Natural killer cell (primary cell): ENCODE results near the gene KCNT1. TPM values are rescaled to one million over a fixed set of nuclear protein-coding genes. Genes with fewer than 3 reads are reported as not detected.

ENCODE experiments used
- ATAC-seq, 3 donors: fragments of 150-1000 bp in 2 of 3; fragments of 200-7000 bp in 1 of 3; cut with Tn5 transposase; 1 replicate in 1 of 3; 2 replicates in 2 of 3; pipeline ENCODE4 v1.10.0; 2021; ENCODE audit warnings: mild to moderate bottlenecking in 2 of 3, moderate library complexity in 2 of 3
- DNase-seq, 2 donors: peaks; one replicate each; pipeline versions ENCODE4 v3.0.0 to v3.0.0-alpha.2; 2013 to 2021; ENCODE audit warnings: mixed read lengths in 1 of 2
- H3K27ac ChIP-seq: one replicate; pipeline ENCODE4 v1.5.1; 2013; ENCODE audit warnings: mild to moderate bottlenecking, low read length
- H3K27me3 ChIP-seq: one replicate; pipeline ENCODE4 v1.6.1; 2013; ENCODE audit warnings: low read length; ENCODE audit not compliant: control insufficient read depth, insufficient read depth
- H3K36me3 ChIP-seq: one replicate; pipeline ENCODE4 v1.6.1; 2013; ENCODE audit warnings: low read length; ENCODE audit not compliant: control insufficient read depth, insufficient read depth
- H3K4me1 ChIP-seq: one replicate; pipeline ENCODE4 v1.6.1; 2013; ENCODE audit warnings: low read length; ENCODE audit not compliant: control insufficient read depth, insufficient read depth
- H3K4me3 ChIP-seq: one replicate; pipeline ENCODE4 v1.5.1; 2013; ENCODE audit warnings: low read length
- H3K9me3 ChIP-seq: one replicate; pipeline ENCODE4 v1.6.1; 2013; ENCODE audit warnings: low read length; ENCODE audit not compliant: control insufficient read depth, insufficient read depth
- H3K27ac Mint-ChIP-seq, 2 donors: one replicate each; pipeline ENCODE4 v1.8.0; 2022; ENCODE audit warnings: mild to moderate bottlenecking in 2 of 2, mixed read lengths in 2 of 2, moderate library complexity in 1 of 2
- H3K27me3 Mint-ChIP-seq, 2 donors: one replicate each; pipeline ENCODE4 v1.8.0; 2022; ENCODE audit warnings: low read depth in 2 of 2, mixed read lengths in 2 of 2
- H3K36me3 Mint-ChIP-seq: one replicate; pipeline ENCODE4 v1.8.0; 2022; ENCODE audit warnings: mixed read lengths
- H3K4me1 Mint-ChIP-seq, 2 donors: one replicate each; pipeline ENCODE4 v1.8.0; 2022; ENCODE audit warnings: mixed read lengths in 2 of 2
- H3K4me3 Mint-ChIP-seq: one replicate; pipeline ENCODE4 v1.8.0; 2022; ENCODE audit warnings: mild to moderate bottlenecking, moderate library complexity, mixed read lengths
- H3K9me3 Mint-ChIP-seq, 2 donors: one replicate each; pipeline ENCODE4 v1.8.0; 2022; ENCODE audit warnings: mixed read lengths in 2 of 2
- CTCF ChIP-seq: fragments of 200-600 bp; IDR thresholded peaks from one replicate; pipeline ENCODE4 v1.8.0; 2022; ENCODE audit warnings: antibody characterized with exemption
- WGBS: methylation state at CpG from one replicate; pipeline ENCODE4 v1.1.7; 2013; ENCODE audit warnings: missing lambda C conversion rate; ENCODE audit not compliant: insufficient coverage; 5-methylcytosine and 5-hydroxymethylcytosine counted together
- intact Hi-C: fragments of 100-400 bp; cut with micrococcal nuclease; formaldehyde crosslinking; loops from one replicate; pipeline ENCODE4 v1.14.2; 2022
- total RNA-seq, 4 donors: library from RNA; stranded (reverse); fragments of 120-200 nt in 1 of 4; gene quantifications; one replicate each; pipeline versions ENCODE4 v1.2.3 to v1.2.4, GENCODE V29; 2013 to 2022

KCNT1 gene
- total RNA-seq, 3 donors from 2014 or later (not counting 1 experiment from before 2014, with no cell fraction given): 0.52 to 1.2 (median 0.88) TPM

- intact Hi-C loops: no loop called here
- WGBS: 96% methylated on average over 18 of the region's 18 CpGs
- no peaks in the 10 kb centered on the region for H3K9me3 Mint-ChIP-seq
- H3K4me1 Mint-ChIP-seq: peaks cover 9 to 10% of the 10 kb centered on the region in 2 donors
- Histone ChIP-seq H3K4me3 (no peak overlapping the region), H3K27me3 (no peaks in the 10 kb centered on the region), H3K9me3 (no peaks in the 10 kb centered on the region), H3K4me1 (no peaks in the 10 kb centered on the region), H3K36me3 (peaks cover 62% of the 10 kb centered on the region), H3K27ac (no peak overlapping the region)
- peaks cover 23% of the 10 kb centered on the region for H3K36me3 Mint-ChIP-seq
- ATAC-seq (no peak), DNase-seq (no peak)
- no peak overlapping the region for H3K4me3 Mint-ChIP-seq
- no peak overlapping the region for H3K27ac Mint-ChIP-seq
- H3K27me3 Mint-ChIP-seq: no peaks in the 10 kb centered on the region
- no peak for TF ChIP-seq CTCF
These were observed 120.4 kb downstream of the KCNT1 start for GRCh38 chr9:135822374-135822755.

GRCh38 chr9:135823036-135823435 is 121.1 kb downstream of the KCNT1 start:
- H3K27ac ChIP-seq: no peak overlapping the region
- TF ChIP-seq CTCF: no peak
- H3K4me3 Mint-ChIP-seq: no peak overlapping the region
- peaks cover 9 to 10% of the 10 kb centered on the region in 2 donors for H3K4me1 Mint-ChIP-seq
- H3K9me3 Mint-ChIP-seq: no peaks in the 10 kb centered on the region
- peaks cover 1% of the 10 kb centered on the region for H3K9me3 ChIP-seq
- no peak for DNase-seq
- 96% methylated on average over 12 of the region's 12 CpGs for WGBS
- H3K4me1 ChIP-seq: no peaks in the 10 kb centered on the region
- H3K36me3 ChIP-seq: peaks cover 56% of the 10 kb centered on the region
- no peak overlapping the region for H3K4me3 ChIP-seq
- peaks cover 23% of the 10 kb centered on the region for H3K36me3 Mint-ChIP-seq
- no peak for ATAC-seq
- H3K27me3 ChIP-seq: no peaks in the 10 kb centered on the region
- intact Hi-C loops: no loop called here
- no peaks in the 10 kb centered on the region for H3K27me3 Mint-ChIP-seq
- H3K27ac Mint-ChIP-seq: no peak overlapping the region

- ATAC-seq (no peak), DNase-seq (no peak)
- no peaks in the 10 kb centered on the region for H3K27me3 ChIP-seq
- peaks cover 7% of the 10 kb centered on the region for H3K9me3 ChIP-seq
- Mint-ChIP-seq H3K27me3 (no peaks in the 10 kb centered on the region), H3K4me3 (no peak overlapping the region), H3K36me3 (peaks cover 32% of the 10 kb centered on the region), H3K27ac (no peak overlapping the region), H3K9me3 (no peaks in the 10 kb centered on the region), H3K4me1 (peaks cover 10 to 14% of the 10 kb centered on the region in 2 donors)
- TF ChIP-seq CTCF: no peak
- no peak overlapping the region for H3K27ac ChIP-seq
- H3K4me3 ChIP-seq: no peak overlapping the region
- intact Hi-C loops: no loop called here
- H3K4me1 ChIP-seq: no peaks in the 10 kb centered on the region
- H3K36me3 ChIP-seq: peaks cover 40% of the 10 kb centered on the region
- WGBS: 94% methylated on average over 25 of the region's 25 CpGs
These were observed 123.6 kb downstream of the KCNT1 start for GRCh38 chr9:135825435-135826187.

- intact Hi-C loops: no loop called here
- no peak for DNase-seq
- no peak for ATAC-seq
- Histone ChIP-seq H3K4me1 (no peaks in the 10 kb centered on the region), H3K27ac (no peak overlapping the region), H3K4me3 (no peak overlapping the region), H3K27me3 (no peaks in the 10 kb centered on the region), H3K36me3 (peaks cover 37% of the 10 kb centered on the region), H3K9me3 (peaks cover 7% of the 10 kb centered on the region)
- TF ChIP-seq CTCF: no peak
- Mint-ChIP-seq H3K4me1 (peaks cover 10 to 18% of the 10 kb centered on the region in 2 donors), H3K9me3 (no peaks in the 10 kb centered on the region), H3K27me3 (no peaks in the 10 kb centered on the region), H3K4me3 (no peak overlapping the region), H3K27ac (no peak overlapping the region), H3K36me3 (peaks cover 32% of the 10 kb centered on the region)
- 99% methylated on average over 14 of the region's 14 CpGs for WGBS
These were observed 124.2 kb downstream of the KCNT1 start for GRCh38 chr9:135826188-135826545.
